GM10847 (cell line): ENCODE data around the gene BCAS3.

Experiments used
- POLR2A ChIP-seq: IDR thresholded peaks from 2 replicates; pipeline ENCODE4 v1.6.1; 2011; ENCODE audit not compliant: insufficient read length; ENCODE audit errors: extremely low read depth

BCAS3 gene

GRCh38 chr17:60751884-60752283 is 74.2 kb downstream of the BCAS3 start:
- no peak for TF ChIP-seq POLR2A

- TF ChIP-seq POLR2A = no peak
Observed at GRCh38 chr17:60752873-60753577, 75.4 kb downstream of the BCAS3 start.

- TF ChIP-seq POLR2A = no peak
Observed at GRCh38 chr17:60754057-60754604, 76.5 kb downstream of the BCAS3 start.

DNA sequence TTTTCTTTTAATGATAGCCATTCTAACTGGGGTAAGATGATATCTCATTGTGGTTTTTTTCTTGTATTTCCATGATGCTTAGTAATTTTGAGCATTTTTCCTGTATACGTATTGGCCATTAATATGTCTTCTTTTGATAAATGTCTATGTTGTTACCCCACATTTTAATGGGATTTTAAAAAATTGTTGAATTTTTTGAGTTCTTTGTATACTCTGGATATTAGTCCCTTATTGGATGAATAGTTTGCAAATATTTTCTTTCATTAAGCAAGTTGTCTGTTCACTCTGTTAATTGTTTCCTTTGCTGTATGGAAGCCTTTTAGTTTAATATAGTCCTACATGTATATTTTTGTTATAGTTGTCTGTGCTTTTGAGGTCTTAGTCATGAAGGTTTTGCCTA is 79.8 kb downstream of the BCAS3 start:
- no peak for TF ChIP-seq POLR2A

DNA sequence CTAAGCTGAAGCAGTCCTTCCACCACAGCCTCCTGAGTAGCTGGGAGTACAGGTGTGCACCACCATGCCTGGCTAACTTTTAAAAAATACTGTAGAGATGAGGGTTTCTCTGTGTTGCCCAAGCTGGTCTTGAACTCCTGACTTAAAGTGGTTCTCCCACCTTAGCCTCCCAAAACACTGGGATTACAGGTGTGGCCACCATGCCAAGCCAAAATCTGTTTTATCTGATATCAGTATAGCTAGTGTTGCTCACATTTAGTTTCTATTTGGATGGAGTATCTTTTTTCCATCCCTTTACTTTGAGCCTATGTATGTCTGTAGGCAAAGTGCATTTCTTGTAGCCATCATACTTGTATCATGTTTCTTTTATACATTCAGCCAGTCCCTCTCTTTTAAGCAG is 82.1 kb downstream of the BCAS3 start:
- no peak for TF ChIP-seq POLR2A

GRCh38 chr17:60766778-60767190 is 89.1 kb downstream of the BCAS3 start:
- TF ChIP-seq POLR2A = no peak

DNA sequence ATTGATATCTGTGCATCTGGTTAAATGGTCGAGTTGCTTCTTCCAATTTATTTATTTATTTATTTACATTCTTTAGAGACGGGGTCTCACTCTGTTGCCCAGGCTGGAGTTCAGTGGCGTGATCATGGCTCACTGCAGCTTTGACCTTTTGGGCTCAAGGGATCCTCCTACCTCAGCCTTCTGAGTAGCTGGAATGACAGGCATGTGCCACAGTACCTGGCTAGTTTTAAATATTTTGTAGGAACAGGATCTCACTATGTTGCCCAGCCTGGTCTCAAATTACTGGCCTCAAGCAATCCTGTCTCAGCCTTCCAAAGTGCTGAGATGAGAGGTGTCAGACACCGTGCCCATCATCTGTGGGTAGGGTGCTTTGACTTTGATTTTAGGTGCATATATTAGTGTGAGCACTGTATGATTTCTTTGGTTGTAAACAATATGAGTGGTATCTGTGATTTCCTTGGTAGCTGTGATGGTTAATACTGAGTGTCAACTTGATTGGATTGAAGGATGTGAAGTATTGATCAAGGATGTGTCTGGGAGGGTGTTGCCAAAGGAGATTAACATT is 90.2 kb downstream of the BCAS3 start:
- no peak for TF ChIP-seq POLR2A

GRCh38 chr17:60769327-60769726 is 91.7 kb downstream of the BCAS3 start:
- TF ChIP-seq POLR2A = no peak

GRCh38 chr17:60770946-60771422 is 93.3 kb downstream of the BCAS3 start:
- no peak for TF ChIP-seq POLR2A

DNA sequence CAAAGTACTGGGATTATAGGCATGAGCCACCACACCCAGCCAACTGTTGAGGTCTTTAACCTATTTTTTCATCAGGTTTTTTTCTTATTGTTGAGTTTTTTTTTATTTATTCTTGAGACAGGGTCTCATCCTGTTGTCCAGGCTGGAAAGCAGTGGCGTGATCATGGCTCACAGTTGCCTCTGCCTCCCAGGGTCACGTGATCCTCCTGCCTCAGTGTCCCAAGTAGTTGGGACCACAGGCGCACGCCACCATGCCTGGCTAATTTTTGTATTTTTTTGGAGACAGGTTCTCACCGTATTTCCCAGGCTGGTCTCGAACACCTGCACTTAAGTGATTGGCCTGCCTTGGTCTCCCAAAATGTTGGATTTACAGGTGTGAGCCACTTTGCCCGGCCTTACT is 95.9 kb downstream of the BCAS3 start:
- TF ChIP-seq POLR2A = no peak

DNA sequence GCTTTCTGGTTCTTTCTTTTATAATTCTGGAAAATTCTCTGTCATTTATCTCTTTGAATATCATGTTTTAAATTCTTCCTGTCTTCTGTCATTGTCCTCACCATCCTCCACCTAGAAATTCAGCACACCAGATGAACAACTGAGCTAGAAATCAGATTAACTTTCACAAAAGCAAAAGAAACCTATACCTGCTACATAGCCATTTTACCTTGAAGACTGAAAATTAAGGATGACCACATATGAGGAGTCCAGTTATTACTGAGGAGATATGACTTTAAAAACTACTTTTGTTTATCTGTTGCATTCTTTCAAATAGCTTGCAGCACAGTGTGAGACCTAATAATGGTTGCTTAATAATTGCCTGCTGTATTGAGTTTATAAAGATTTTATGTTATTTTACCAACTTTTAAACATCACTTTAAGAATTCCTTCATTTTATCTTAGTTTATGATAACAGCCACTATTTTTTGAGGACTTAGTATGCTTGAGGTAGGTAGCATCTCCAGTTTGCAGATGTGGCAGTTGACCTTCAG is 104.3 kb downstream of the BCAS3 start:
- TF ChIP-seq POLR2A = no peak

GRCh38 chr17:60782742-60783141 is 105.1 kb downstream of the BCAS3 start:
- TF ChIP-seq POLR2A = no peak

GRCh38 chr17:60790205-60790604 is 112.6 kb downstream of the BCAS3 start:
- no peak for TF ChIP-seq POLR2A

- TF ChIP-seq POLR2A = no peak
Observed at GRCh38 chr17:60792250-60792898, 114.7 kb downstream of the BCAS3 start.

- TF ChIP-seq POLR2A = no peak
Observed at GRCh38 chr17:60798576-60798975, 120.9 kb downstream of the BCAS3 start.

- no peak for TF ChIP-seq POLR2A
Observed at GRCh38 chr17:60802377-60802776, 124.7 kb downstream of the BCAS3 start.
